HG03520 (cell line): ENCODE results near the gene FRRS1.
"Not testable (repeated sequence)": the region's sequence is repeated elsewhere in the genome, so short reads cannot be mapped to it uniquely, and the experiment has no call there.

Experiments
- ATAC-seq: cut with Tn5 transposase; IDR thresholded peaks from one replicate; pipeline ENCODE4 v1.9.1; 2021; ENCODE audit warnings: mild to moderate bottlenecking, moderate library complexity; ENCODE audit not compliant: unreplicated experiment

The FRRS1 gene

GRCh38 chr1:99768104-99768503 is 1.7 kb upstream of the FRRS1 start:
- ATAC-seq = no peak

GRCh38 chr1:99764909-99765308 is 1.5 kb downstream of the FRRS1 start:
- ATAC-seq = no peak

GRCh38 chr1:99764439-99764838 is 2.0 kb downstream of the FRRS1 start:
- ATAC-seq = no peak

GRCh38 chr1:99763956-99764355 is 2.5 kb downstream of the FRRS1 start:
- ATAC-seq = no peak

- no peak for ATAC-seq
Observed at GRCh38 chr1:99761774-99762173, 4.7 kb downstream of the FRRS1 start.

GRCh38 chr1:99759518-99760160 is 6.8 kb downstream of the FRRS1 start:
- ATAC-seq = no peak

GRCh38 chr1:99758686-99759517 is 7.5 kb downstream of the FRRS1 start:
- ATAC-seq = not testable (repeated sequence)

GRCh38 chr1:99758073-99758511 is 8.3 kb downstream of the FRRS1 start:
- peak; percentile 54 for ATAC-seq

- no peak for ATAC-seq
Observed at GRCh38 chr1:99756598-99756997, 9.8 kb downstream of the FRRS1 start.

- ATAC-seq = no peak
Observed at GRCh38 chr1:99755664-99756063, 10.8 kb downstream of the FRRS1 start.

GRCh38 chr1:99754697-99755096 is 11.7 kb downstream of the FRRS1 start:
- no peak for ATAC-seq

GRCh38 chr1:99754055-99754626 is 12.3 kb downstream of the FRRS1 start:
- no peak for ATAC-seq

- peak; percentile 74 for ATAC-seq
Observed at GRCh38 chr1:99751877-99752504, 14.4 kb downstream of the FRRS1 start.

- ATAC-seq = peak; percentile 82
Observed at GRCh38 chr1:99749504-99750347, 16.7 kb downstream of the FRRS1 start.

GRCh38 chr1:99748419-99748818 is 18.0 kb downstream of the FRRS1 start:
- ATAC-seq = no peak

GRCh38 chr1:99745684-99746083 is 20.8 kb downstream of the FRRS1 start:
- ATAC-seq = no peak

- no peak for ATAC-seq
Observed at GRCh38 chr1:99745061-99745460, 21.4 kb downstream of the FRRS1 start.

GRCh38 chr1:99740141-99740540 is 26.3 kb downstream of the FRRS1 start:
- no peak for ATAC-seq

GRCh38 chr1:99738858-99739465 is 27.5 kb downstream of the FRRS1 start:
- no peak for ATAC-seq

- no peak for ATAC-seq
Observed at GRCh38 chr1:99737016-99737415, 29.4 kb downstream of the FRRS1 start.
